Gastroesophageal sphincter (tissue), 4 donors: ENCODE measurements around the gene NID2. TPM values are rescaled to one million over a fixed set of nuclear protein-coding genes. Genes with fewer than 3 reads are reported as not detected.

Experiments
- ATAC-seq: fragments of 150-250 bp; one replicate; pipeline ENCODE4 v1.9.1; 2016; ENCODE audit warnings: mild to moderate bottlenecking, moderate library complexity
- H3K27ac ChIP-seq, 4 donors: fragments of 200-600 bp; sonication (generic) in 3 of 4; 1 replicate in 3 of 4; 2 replicates in 1 of 4; pipeline ENCODE4 v1.5.1; 2016 to 2019
- H3K27me3 ChIP-seq: fragments of 200-600 bp; sonication (generic); one replicate; pipeline ENCODE4 v1.5.1; 2019
- H3K36me3 ChIP-seq, 2 donors: fragments of 200-600 bp; sonication (generic); one replicate each; pipeline ENCODE4 v1.5.1; 2019; ENCODE audit warnings: control low read depth in 1 of 2
- H3K4me1 ChIP-seq, 3 donors: fragments of 200-600 bp; sonication (generic); 1 replicate in 2 of 3; 2 replicates in 1 of 3; pipeline ENCODE4 v1.5.1; 2016 to 2019; ENCODE audit warnings: control low read depth in 2 of 3
- H3K4me3 ChIP-seq, 2 donors: fragments of 200-600 bp; sonication (generic); one replicate each; pipeline ENCODE4 v1.5.1; 2019; ENCODE audit warnings: mild to moderate bottlenecking in 1 of 2, moderate library complexity in 1 of 2
- H3K9me3 ChIP-seq, 3 donors: fragments of 200-600 bp; sonication (generic); one replicate each; pipeline ENCODE4 v1.5.1; 2017 to 2019; ENCODE audit warnings: control low read depth in 2 of 3
- EP300 ChIP-seq: sonication (generic); formaldehyde crosslinking; IDR thresholded peaks from one replicate; pipeline ENCODE4 v1.6.1; 2017; ENCODE audit warnings: antibody characterized with exemption, mild to moderate bottlenecking
- POLR2A ChIP-seq, 2 donors: fragments of 450-650 bp; IDR thresholded peaks; one replicate each; pipeline ENCODE4 v1.6.1; 2017; ENCODE audit warnings: antibody characterized with exemption in 2 of 2, mild to moderate bottlenecking in 2 of 2, moderate library complexity in 1 of 2
- POLR2AphosphoS5 ChIP-seq: sonication (generic); formaldehyde crosslinking; IDR thresholded peaks from one replicate; pipeline ENCODE4 v1.6.1; 2017; ENCODE audit warnings: antibody characterized with exemption
- WGBS, 2 donors: methylation state at CpG; one replicate each; pipeline ENCODE4 v1.1.5; 2018; ENCODE audit warnings: low coverage in 1 of 2; 5-methylcytosine and 5-hydroxymethylcytosine counted together
- total RNA-seq, 4 donors: library from RNA; depleted of rRNA; stranded (reverse); fragments of >200 nt; gene quantifications; one replicate each; pipeline ENCODE4 v1.1.0, GENCODE V29; 2016
- TF ChIP-seq, protein P1 (sequence below), 4 experiments: fragments of 200-600 bp in 2 of 4; fragments of 450-650 bp in 2 of 4; sonication (generic) in 1 of 4; IDR thresholded peaks; one replicate each; pipeline ENCODE4 v1.5.1; 2017 to 2019; ENCODE audit warnings: antibody characterized with exemption in 4 of 4, mild to moderate bottlenecking in 2 of 4, moderate library complexity in 2 of 4

The NID2 gene
- total RNA-seq, 4 donors from 2014 or later: 35.0 to 71.9 (median 63.3) TPM

- WGBS, 2 donors: 59 to 83% methylated on average over 2 to 3 of the region's 3 CpGs
- H3K4me1 ChIP-seq: peaks cover 0 to 62% (median 7%) of the 10 kb centered on the region in 3 donors
Measured at GRCh38 chr14:52010173-52010693, 58.6 kb downstream of the NID2 start.

GRCh38 chr14:52008136-52008535 is 60.7 kb downstream of the NID2 start:
- ATAC-seq: no peak
- Histone ChIP-seq H3K4me3 (no peak overlapping the region), H3K4me1 (peaks cover 6 to 63% (median 7%) of the 10 kb centered on the region in 3 donors), H3K36me3 (peaks cover 19 to 81% of the 10 kb centered on the region in 2 donors), H3K27me3 (no peaks in the 10 kb centered on the region), H3K27ac (peak overlapping the region in 2 of 4 donors; percentile 0 to 39), H3K9me3 (no peaks in the 10 kb centered on the region)
- 80 to 94% methylated on average over 2 to 3 of the region's 4 CpGs for WGBS, 2 donors
- TF ChIP-seq POLR2AphosphoS5 (no peak), EP300 (no peak), POLR2A (IDR thresholded peaks at IDR 0.05) (no peak)
- TF ChIP-seq, protein P1, sequence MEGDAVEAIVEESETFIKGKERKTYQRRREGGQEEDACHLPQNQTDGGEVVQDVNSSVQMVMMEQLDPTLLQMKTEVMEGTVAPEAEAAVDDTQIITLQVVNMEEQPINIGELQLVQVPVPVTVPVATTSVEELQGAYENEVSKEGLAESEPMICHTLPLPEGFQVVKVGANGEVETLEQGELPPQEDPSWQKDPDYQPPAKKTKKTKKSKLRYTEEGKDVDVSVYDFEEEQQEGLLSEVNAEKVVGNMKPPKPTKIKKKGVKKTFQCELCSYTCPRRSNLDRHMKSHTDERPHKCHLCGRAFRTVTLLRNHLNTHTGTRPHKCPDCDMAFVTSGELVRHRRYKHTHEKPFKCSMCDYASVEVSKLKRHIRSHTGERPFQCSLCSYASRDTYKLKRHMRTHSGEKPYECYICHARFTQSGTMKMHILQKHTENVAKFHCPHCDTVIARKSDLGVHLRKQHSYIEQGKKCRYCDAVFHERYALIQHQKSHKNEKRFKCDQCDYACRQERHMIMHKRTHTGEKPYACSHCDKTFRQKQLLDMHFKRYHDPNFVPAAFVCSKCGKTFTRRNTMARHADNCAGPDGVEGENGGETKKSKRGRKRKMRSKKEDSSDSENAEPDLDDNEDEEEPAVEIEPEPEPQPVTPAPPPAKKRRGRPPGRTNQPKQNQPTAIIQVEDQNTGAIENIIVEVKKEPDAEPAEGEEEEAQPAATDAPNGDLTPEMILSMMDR (IDR thresholded peaks at IDR 0.05): no peak

More at GRCh38 chr14:52010173-52010693, 58.6 kb downstream of the NID2 start:
- Histone ChIP-seq H3K27ac (peak overlapping the region in 1 of 4 donors; percentile 20), H3K27me3 (no peaks in the 10 kb centered on the region), H3K9me3 (no peaks in the 10 kb centered on the region), H3K36me3 (peaks cover 14 to 91% of the 10 kb centered on the region in 2 donors), H3K4me3 (no peak overlapping the region)
- TF ChIP-seq EP300 (no peak), POLR2A (IDR thresholded peaks at IDR 0.05) (no peak), POLR2AphosphoS5 (no peak)
- TF ChIP-seq, protein P1 (IDR thresholded peaks at IDR 0.05): no peak
- no peak for ATAC-seq

- peaks cover 19 to 82% of the 10 kb centered on the region in 2 donors for H3K36me3 ChIP-seq
- peak overlapping the region in 1 of 4 donors; percentile 0 for H3K27ac ChIP-seq
- TF ChIP-seq POLR2AphosphoS5 (no peak), POLR2A (IDR thresholded peaks at IDR 0.05) (no peak), EP300 (no peak)
- TF ChIP-seq, protein P1 (IDR thresholded peaks at IDR 0.05): no peak
- H3K4me3 ChIP-seq: no peak overlapping the region
- 71 to 83% methylated on average over 1 of the region's 1 CpG for WGBS, 2 donors
- ATAC-seq: no peak
- no peaks in the 10 kb centered on the region for H3K27me3 ChIP-seq
- no peaks in the 10 kb centered on the region for H3K9me3 ChIP-seq
- H3K4me1 ChIP-seq: peaks cover 6 to 63% (median 9%) of the 10 kb centered on the region in 3 donors
Measured at GRCh38 chr14:52007637-52008036, 61.2 kb downstream of the NID2 start.

DNA sequence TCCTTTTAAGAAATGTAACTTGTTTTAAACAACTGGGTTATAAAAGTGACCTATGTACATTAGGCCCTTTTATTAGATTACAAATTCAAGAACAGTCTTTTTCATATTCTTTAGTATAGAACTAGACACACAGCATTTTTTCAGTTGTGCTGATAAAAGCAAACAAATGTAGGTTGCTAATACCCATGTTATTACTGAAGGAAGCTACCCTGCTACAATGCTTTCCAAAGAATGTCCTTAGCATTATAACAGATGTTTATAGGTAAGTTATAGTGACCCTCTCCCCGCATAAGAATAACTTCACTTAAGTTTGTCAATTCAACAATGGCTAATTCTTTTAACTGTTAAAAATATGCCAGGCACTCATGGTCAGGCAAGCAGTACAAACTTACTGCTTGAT is 61.6 kb downstream of the NID2 start:
- Histone ChIP-seq H3K9me3 (no peaks in the 10 kb centered on the region), H3K27ac (peak overlapping the region in 1 of 4 donors; percentile 80), H3K36me3 (peaks cover 19 to 86% of the 10 kb centered on the region in 2 donors), H3K4me1 (peaks cover 1 to 63% (median 13%) of the 10 kb centered on the region in 3 donors), H3K27me3 (no peaks in the 10 kb centered on the region), H3K4me3 (no peak overlapping the region)
- WGBS, 2 donors: 15 to 83% methylated on average over 1 of the region's 1 CpG
- ATAC-seq: no peak
- TF ChIP-seq, protein P1 (IDR thresholded peaks at IDR 0.05): no peak
- no peak for TF ChIP-seq EP300
- no peak for TF ChIP-seq POLR2AphosphoS5
- no peak for TF ChIP-seq POLR2A (IDR thresholded peaks at IDR 0.05)

DNA sequence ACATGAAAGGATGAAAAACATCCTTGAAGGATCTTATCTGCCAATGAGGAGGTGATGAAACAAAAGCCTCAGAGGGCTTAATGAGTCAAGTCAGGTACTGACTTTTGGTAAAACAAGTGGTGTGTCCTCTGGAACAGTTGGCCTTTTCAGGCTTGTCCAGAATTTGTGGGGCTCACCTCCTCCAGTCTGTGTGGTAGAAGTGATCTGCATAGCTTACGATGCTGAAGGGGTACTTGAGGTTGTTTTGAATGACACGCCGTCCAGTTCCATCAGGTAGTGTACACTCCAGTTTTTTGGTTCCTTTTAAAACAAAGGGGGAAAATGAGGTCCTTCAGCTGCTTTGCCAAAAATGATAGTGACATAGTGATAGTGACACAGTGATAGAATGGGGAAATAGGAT is 62.5 kb downstream of the NID2 start:
- peaks cover 19 to 86% of the 10 kb centered on the region in 2 donors for H3K36me3 ChIP-seq
- TF ChIP-seq POLR2A (IDR thresholded peaks at IDR 0.05) (no peak), POLR2AphosphoS5 (no peak)
- TF ChIP-seq, protein P1 (IDR thresholded peaks at IDR 0.05): no peak
- H3K27ac ChIP-seq: peak overlapping the region in 2 of 4 donors; percentile 9 to 80
- no peaks in the 10 kb centered on the region for H3K27me3 ChIP-seq
- H3K4me1 ChIP-seq: peaks cover 0 to 68% (median 15%) of the 10 kb centered on the region in 3 donors
- H3K9me3 ChIP-seq: no peaks in the 10 kb centered on the region
- no peak for ATAC-seq
- 92 to 97% methylated on average over 3 of the region's 3 CpGs for WGBS, 2 donors
- no peak overlapping the region for H3K4me3 ChIP-seq
